ENCODE data around the gene MYMK. TPM values are rescaled to one million over a fixed set of nuclear protein-coding genes. Genes with fewer than 3 reads are reported as not detected.

The MYMK gene
- total and polyA plus RNA-seq, 2 experiments from 2014 or later, result not detected

- H3K4me3 Mint-ChIP-seq, result no peak overlapping the region
- Histone ChIP-seq H3F3A (replicated peaks; ENCODE audit: low read depth) (peaks cover 6% of the 10 kb centered on the region), H4K20me1 (replicated peaks; ENCODE audit: insufficient read depth) (peaks cover 11% of the 10 kb centered on the region; the same call in 1 of the 2 replicates), H3K4me1 (ENCODE audit: insufficient read depth) (no peaks in the 10 kb centered on the region), H3K79me2 (replicated peaks; ENCODE audit: insufficient read depth) (no peaks in the 10 kb centered on the region), H3K36me3 (ENCODE audit: insufficient read depth) (peaks cover 3% of the 10 kb centered on the region; the same call in 1 of the 2 replicates), H3K4me2 (no peak overlapping the region), H3K27me3 (ENCODE audit: insufficient read depth) (no peaks in the 10 kb centered on the region), H2AFZ (no peak overlapping the region), H3K27ac (ENCODE audit: low read depth) (no peak overlapping the region), H3K9me2 (ENCODE audit: insufficient read depth) (no peaks in the 10 kb centered on the region), H3K4me3 (no peak overlapping the region)
- no peak for DNase-seq (ENCODE audit: low spot score)
- no peak overlapping the region for H3K27ac Mint-ChIP-seq
- peaks cover 10% of the 10 kb centered on the region; the same call in 2 of the 3 replicates for H3K36me3 Mint-ChIP-seq (ENCODE audit: low read depth)
- peaks cover 2% of the 10 kb centered on the region; the same call in 1 of the 3 replicates for H3K4me1 Mint-ChIP-seq
- TF ChIP-seq STAT1 (IDR thresholded peaks at IDR 0.05; ENCODE audit: unreplicated experiment), result no peak
- no peak for TF ChIP-seq ZNF331 (CRISPR knock-in tag; IDR thresholded peaks at IDR 0.05; ENCODE audit: low read depth)
- TF ChIP-seq ZNF114 (CRISPR knock-in tag; IDR thresholded peaks at IDR 0.05), result no peak
- TF ChIP-seq CTCF (conservative IDR thresholded peaks at IDR 0.05; ENCODE audit: low read depth in 2 of 2), result no peak
- no peak for TF ChIP-seq JUNB (IDR thresholded peaks at IDR 0.05; ENCODE audit: unreplicated experiment)
- TF ChIP-seq EZH2 (IDR thresholded peaks at IDR 0.05; ENCODE audit: low read depth, unreplicated experiment), result no peak
- no peak for TF ChIP-seq POLR2AphosphoS5 (IDR thresholded peaks at IDR 0.05; ENCODE audit: low read depth)
- TF ChIP-seq NANOG (IDR thresholded peaks at IDR 0.05; ENCODE audit: borderline replicate concordance), result no peak
- ATAC-seq, result no peak
- peaks cover 7% of the 10 kb centered on the region for H3K27me3 Mint-ChIP-seq (ENCODE audit: insufficient read depth, low read depth, poor library complexity)
- H3K9me3 Mint-ChIP-seq, result no peaks in the 10 kb centered on the region
Measured at GRCh38 chr9:133468374-133468773, 56.4 kb downstream of the MYMK start.

DNA sequence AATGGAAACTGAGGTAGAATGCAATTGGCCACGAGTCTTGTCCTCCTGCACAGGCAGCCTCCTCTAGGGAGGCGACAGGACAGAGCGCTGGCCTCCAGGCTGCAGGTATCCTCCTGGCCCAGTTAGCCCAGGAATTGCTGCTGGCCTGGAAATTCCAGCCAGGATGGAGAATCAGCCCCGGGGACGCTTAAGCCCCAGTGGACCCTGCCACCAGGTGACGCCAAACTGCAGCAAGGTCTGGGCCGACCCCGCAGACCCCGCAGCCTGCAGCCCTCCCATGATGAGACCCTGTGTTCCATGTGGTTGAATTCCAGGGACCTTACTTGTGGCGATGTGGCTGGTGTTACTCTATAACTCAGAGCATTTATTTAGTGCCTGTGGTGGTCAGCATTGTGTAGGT lies 57.7 kb downstream of the MYMK start:
- H3K4me3 Mint-ChIP-seq, result no peak overlapping the region
- H3K9me2 ChIP-seq (ENCODE audit: insufficient read depth), result no peaks in the 10 kb centered on the region
- H3K4me1 ChIP-seq (ENCODE audit: insufficient read depth), result no peaks in the 10 kb centered on the region
- H4K20me1 ChIP-seq (replicated peaks; ENCODE audit: insufficient read depth), result peaks cover 11% of the 10 kb centered on the region; the same call in 1 of the 2 replicates
- peaks cover 11% of the 10 kb centered on the region for H3K27me3 Mint-ChIP-seq (ENCODE audit: insufficient read depth, low read depth, poor library complexity)
- peaks cover 7% of the 10 kb centered on the region; the same call in 1 of the 3 replicates for H3K4me1 Mint-ChIP-seq
- ATAC-seq (peak; percentile 17), DNase-seq (ENCODE audit: low spot score) (peak; percentile 62)
- TF ChIP-seq CTCF (conservative IDR thresholded peaks at IDR 0.05; ENCODE audit: low read depth in 2 of 2) (peak; percentile 29 to 54; a peak in 3 of 4 replicates), CREB1 (CRISPR knock-in tag; IDR thresholded peaks at IDR 0.05; ENCODE audit: low read depth) (no peak)
- H3K27ac ChIP-seq (ENCODE audit: low read depth), result no peak overlapping the region
- H3K9me3 Mint-ChIP-seq, result no peaks in the 10 kb centered on the region
- H3K27ac Mint-ChIP-seq, result no peak overlapping the region
- H3K36me3 Mint-ChIP-seq (ENCODE audit: low read depth), result peaks cover 10% of the 10 kb centered on the region; the same call in 2 of the 3 replicates
- H3K4me2 ChIP-seq, result no peak overlapping the region
- no peaks in the 10 kb centered on the region for H3K27me3 ChIP-seq (ENCODE audit: insufficient read depth)
- peaks cover 1% of the 10 kb centered on the region; the same call in 1 of the 2 replicates for H3K79me2 ChIP-seq (replicated peaks; ENCODE audit: insufficient read depth)
- no peak overlapping the region for H2AFZ ChIP-seq
- H3K36me3 ChIP-seq (ENCODE audit: insufficient read depth), result no peaks in the 10 kb centered on the region
- H3F3A ChIP-seq (replicated peaks; ENCODE audit: low read depth), result peaks cover 12% of the 10 kb centered on the region
- no peak overlapping the region for H3K4me3 ChIP-seq

All from GM23338 (cell line).